Dendritic cell treated with granulocyte-macrophage colony-stimulating factor and Interleukin-4, amounts not matched to agents 40 ng/mL and 50 ng/mL, for 4 days (primary cell): ENCODE measurements around the gene TNP1.

Experiments used
- H3K27ac Mint-ChIP-seq: one replicate; pipeline ENCODE4 v1.8.0; 2022; ENCODE audit warnings: mild to moderate bottlenecking, mixed read lengths
- H3K27me3 Mint-ChIP-seq: one replicate; pipeline ENCODE4 v1.8.0; 2022; ENCODE audit warnings: mild to moderate bottlenecking, mixed read lengths
- H3K36me3 Mint-ChIP-seq: one replicate; pipeline ENCODE4 v1.8.0; 2022; ENCODE audit warnings: low read depth, mixed read lengths
- H3K4me1 Mint-ChIP-seq: one replicate; pipeline ENCODE4 v1.8.0; 2022; ENCODE audit warnings: low read depth, mixed read lengths
- H3K4me3 Mint-ChIP-seq: one replicate; pipeline ENCODE4 v1.8.0; 2022; ENCODE audit warnings: mild to moderate bottlenecking, moderate library complexity, mixed read lengths
- H3K9me3 Mint-ChIP-seq: one replicate; pipeline ENCODE4 v1.8.0; 2022; ENCODE audit warnings: mixed read lengths
- intact Hi-C: fragments of 100-400 bp; cut with micrococcal nuclease; formaldehyde crosslinking; loops from one replicate; pipeline ENCODE4 v1.15.0; 2022

Gene TNP1

GRCh38 chr2:216859944-216860343, at the start of gene TNP1:
TNP1 (minus strand) TSS chr2:216860064; CDS start chr2:216860034, 30 bp downstream.
- H3K4me1 Mint-ChIP-seq: peaks cover 30% of the 10 kb centered on the region
- intact Hi-C loops: no loop called here
- H3K36me3 Mint-ChIP-seq: no peaks in the 10 kb centered on the region

DNA sequence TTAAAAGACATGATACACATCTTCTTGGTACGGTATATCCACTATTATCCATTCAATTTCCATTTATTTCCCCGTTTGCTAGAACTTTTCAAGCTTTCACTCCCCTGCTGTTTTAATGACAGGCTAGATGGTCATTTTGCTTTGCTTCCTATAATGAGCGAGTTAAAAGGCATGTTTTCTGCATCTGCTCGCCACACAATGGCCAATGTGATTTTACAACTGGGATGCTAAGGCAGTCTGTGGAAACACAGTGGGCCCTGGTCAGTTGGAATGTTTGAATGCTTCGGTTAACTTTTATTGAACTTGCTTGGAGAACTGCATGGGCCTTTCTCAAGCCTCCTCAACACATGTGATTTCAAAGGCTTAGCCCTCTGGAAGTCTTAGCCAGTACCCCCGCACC, 48.4 kb upstream of the TNP1 start:
- Mint-ChIP-seq H3K4me1 (no peaks in the 10 kb centered on the region), H3K27me3 (peaks cover 3% of the 10 kb centered on the region), H3K27ac (no peak overlapping the region), H3K9me3 (peaks cover 12% of the 10 kb centered on the region), H3K36me3 (no peaks in the 10 kb centered on the region), H3K4me3 (no peak overlapping the region)
- intact Hi-C loops: no loop called here

More at GRCh38 chr2:216859944-216860343, at the start of gene TNP1:
- Mint-ChIP-seq H3K9me3 (no peaks in the 10 kb centered on the region), H3K4me3 (no peak within 1 kb of the TSS), H3K27ac (no peak within 1 kb of the TSS), H3K27me3 (peaks cover 11% of the 10 kb centered on the region)

- Mint-ChIP-seq H3K9me3 (peaks cover 24% of the 10 kb centered on the region), H3K27ac (no peak overlapping the region), H3K36me3 (no peaks in the 10 kb centered on the region), H3K4me1 (no peaks in the 10 kb centered on the region), H3K4me3 (no peak overlapping the region), H3K27me3 (peaks cover 4% of the 10 kb centered on the region)
- intact Hi-C loops: no loop called here
Measured at GRCh38 chr2:216905649-216906329, 45.9 kb upstream of the TNP1 start.

GRCh38 chr2:216904974-216905373, 45.1 kb upstream of the TNP1 start:
- no peaks in the 10 kb centered on the region for H3K36me3 Mint-ChIP-seq
- no peak overlapping the region for H3K27ac Mint-ChIP-seq
- H3K9me3 Mint-ChIP-seq: peaks cover 24% of the 10 kb centered on the region
- peaks cover 4% of the 10 kb centered on the region for H3K27me3 Mint-ChIP-seq
- intact Hi-C loops: no loop called here
- no peak overlapping the region for H3K4me3 Mint-ChIP-seq
- no peaks in the 10 kb centered on the region for H3K4me1 Mint-ChIP-seq

GRCh38 chr2:216904554-216904953, 44.7 kb upstream of the TNP1 start:
- H3K27ac Mint-ChIP-seq: no peak overlapping the region
- peaks cover 24% of the 10 kb centered on the region for H3K9me3 Mint-ChIP-seq
- intact Hi-C loops: no loop called here
- no peaks in the 10 kb centered on the region for H3K36me3 Mint-ChIP-seq
- H3K4me1 Mint-ChIP-seq: no peaks in the 10 kb centered on the region
- no peak overlapping the region for H3K4me3 Mint-ChIP-seq
- H3K27me3 Mint-ChIP-seq: peaks cover 4% of the 10 kb centered on the region

DNA sequence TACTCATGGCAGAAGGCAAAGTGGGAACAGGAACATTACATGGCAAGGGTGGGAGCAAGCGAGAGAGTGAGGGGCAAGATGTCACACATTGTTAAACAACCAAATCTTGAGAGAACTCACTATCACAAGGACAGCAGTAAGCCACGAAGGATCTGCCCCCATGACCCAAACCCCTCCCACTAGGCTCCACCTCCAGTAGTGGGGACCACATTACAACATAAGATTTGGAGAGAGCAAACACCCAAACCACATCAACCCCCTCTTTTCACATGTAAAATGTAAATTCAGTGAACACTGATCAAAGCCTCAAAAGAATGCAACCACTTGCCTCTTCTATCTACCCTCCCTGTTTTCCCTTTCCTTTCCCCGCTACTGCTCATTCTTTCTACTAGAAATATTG, 43.6 kb upstream of the TNP1 start:
- Mint-ChIP-seq H3K9me3 (peaks cover 24% of the 10 kb centered on the region), H3K27ac (no peak overlapping the region), H3K4me1 (no peaks in the 10 kb centered on the region), H3K27me3 (peaks cover 4% of the 10 kb centered on the region), H3K4me3 (no peak overlapping the region), H3K36me3 (no peaks in the 10 kb centered on the region)
- intact Hi-C loops: no loop called here

GRCh38 chr2:216901273-216901672, 41.4 kb upstream of the TNP1 start:
- H3K27me3 Mint-ChIP-seq: peaks cover 5% of the 10 kb centered on the region
- no peak overlapping the region for H3K4me3 Mint-ChIP-seq
- no peaks in the 10 kb centered on the region for H3K36me3 Mint-ChIP-seq
- H3K9me3 Mint-ChIP-seq: peaks cover 24% of the 10 kb centered on the region
- no peaks in the 10 kb centered on the region for H3K4me1 Mint-ChIP-seq
- H3K27ac Mint-ChIP-seq: no peak overlapping the region
- intact Hi-C loops: no loop called here

GRCh38 chr2:216900406-216900805, 40.5 kb upstream of the TNP1 start:
- intact Hi-C loops: no loop called here
- Mint-ChIP-seq H3K36me3 (no peaks in the 10 kb centered on the region), H3K27me3 (peaks cover 7% of the 10 kb centered on the region), H3K4me3 (no peak overlapping the region), H3K4me1 (no peaks in the 10 kb centered on the region), H3K27ac (no peak overlapping the region), H3K9me3 (peaks cover 24% of the 10 kb centered on the region)

- H3K4me1 Mint-ChIP-seq: no peaks in the 10 kb centered on the region
- intact Hi-C loops: no loop called here
- H3K27ac Mint-ChIP-seq: no peak overlapping the region
- peaks cover 5% of the 10 kb centered on the region for H3K27me3 Mint-ChIP-seq
- H3K4me3 Mint-ChIP-seq: no peak overlapping the region
- H3K36me3 Mint-ChIP-seq: no peaks in the 10 kb centered on the region
- H3K9me3 Mint-ChIP-seq: peaks cover 6% of the 10 kb centered on the region
Measured at GRCh38 chr2:216897561-216898203, 37.8 kb upstream of the TNP1 start.

GRCh38 chr2:216890138-216890537, 30.3 kb upstream of the TNP1 start:
- no peak overlapping the region for H3K27ac Mint-ChIP-seq
- no peak overlapping the region for H3K4me3 Mint-ChIP-seq
- no peaks in the 10 kb centered on the region for H3K9me3 Mint-ChIP-seq
- intact Hi-C loops: no loop called here
- no peaks in the 10 kb centered on the region for H3K4me1 Mint-ChIP-seq
- peaks cover 12% of the 10 kb centered on the region for H3K27me3 Mint-ChIP-seq
- H3K36me3 Mint-ChIP-seq: no peaks in the 10 kb centered on the region

GRCh38 chr2:216888887-216889622, 29.2 kb upstream of the TNP1 start:
- no peak overlapping the region for H3K27ac Mint-ChIP-seq
- H3K4me1 Mint-ChIP-seq: no peaks in the 10 kb centered on the region
- H3K27me3 Mint-ChIP-seq: peaks cover 12% of the 10 kb centered on the region
- H3K36me3 Mint-ChIP-seq: no peaks in the 10 kb centered on the region
- intact Hi-C loops: no loop called here
- H3K9me3 Mint-ChIP-seq: no peaks in the 10 kb centered on the region
- H3K4me3 Mint-ChIP-seq: no peak overlapping the region

DNA sequence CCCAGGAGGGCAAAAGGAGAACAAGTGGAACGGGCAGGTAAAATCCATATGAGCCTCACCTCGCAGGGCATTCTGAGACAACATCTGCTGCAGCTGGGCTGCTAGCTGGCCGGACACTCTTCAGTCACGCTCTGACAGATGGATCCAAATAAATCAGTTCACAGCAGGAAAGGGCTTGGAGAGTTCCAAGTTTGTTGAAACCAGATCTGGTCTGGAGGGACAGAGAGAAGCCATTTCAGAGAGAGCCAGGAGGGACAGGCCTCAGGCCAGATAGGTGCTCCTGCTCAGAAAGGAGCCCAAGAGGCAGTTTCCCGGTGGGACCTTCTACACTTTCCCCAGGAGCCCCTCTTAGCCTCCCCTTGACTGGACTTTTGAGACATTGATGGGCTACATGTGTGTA, 28.2 kb upstream of the TNP1 start:
- no peaks in the 10 kb centered on the region for H3K4me1 Mint-ChIP-seq
- intact Hi-C loops: no loop called here
- H3K36me3 Mint-ChIP-seq: no peaks in the 10 kb centered on the region
- no peak overlapping the region for H3K27ac Mint-ChIP-seq
- H3K4me3 Mint-ChIP-seq: no peak overlapping the region
- H3K9me3 Mint-ChIP-seq: no peaks in the 10 kb centered on the region
- H3K27me3 Mint-ChIP-seq: peaks cover 12% of the 10 kb centered on the region

- intact Hi-C loops: no loop called here
- H3K4me3 Mint-ChIP-seq: no peak overlapping the region
- no peaks in the 10 kb centered on the region for H3K4me1 Mint-ChIP-seq
- H3K27me3 Mint-ChIP-seq: peaks cover 13% of the 10 kb centered on the region
- no peaks in the 10 kb centered on the region for H3K36me3 Mint-ChIP-seq
- no peaks in the 10 kb centered on the region for H3K9me3 Mint-ChIP-seq
- no peak overlapping the region for H3K27ac Mint-ChIP-seq
Measured at GRCh38 chr2:216887138-216887537, 27.3 kb upstream of the TNP1 start.

GRCh38 chr2:216885117-216885553, 25.3 kb upstream of the TNP1 start:
- Mint-ChIP-seq H3K27me3 (peaks cover 9% of the 10 kb centered on the region), H3K27ac (no peak overlapping the region), H3K4me3 (no peak overlapping the region), H3K4me1 (peaks cover 13% of the 10 kb centered on the region), H3K36me3 (no peaks in the 10 kb centered on the region), H3K9me3 (no peaks in the 10 kb centered on the region)
- intact Hi-C loops: no loop called here
